Measurements from ENCODE around the gene SCGB1D2. TPM values are rescaled to one million over a fixed set of nuclear protein-coding genes. Genes with fewer than 3 reads are reported as not detected.
A peak's percentile ranks its signal among the peaks of the same experiment; 100 is the strongest.

SCGB1D2 gene
- total RNA-seq, 3 donors from 2014 or later: 476 to 485 TPM; not detected in 1

GRCh38 chr11:62256281-62256680, 14.2 kb downstream of the SCGB1D2 start:
- Histone ChIP-seq H3K36me3 (no peaks in the 10 kb centered on the region), H3K4me3 (no peak overlapping the region), H3K27me3 (no peaks in the 10 kb centered on the region), H3K4me1 (no peaks in the 10 kb centered on the region), H3K9me3 (peaks cover 12 to 26% of the 10 kb centered on the region in 2 donors), H3K27ac (no peak overlapping the region)
- DNase-seq (ENCODE audit: low spot score in 2 of 2): no peak
- TF ChIP-seq POLR2AphosphoS5 (IDR thresholded peaks at IDR 0.05) (no peak), POLR2A (IDR thresholded peaks at IDR 0.05) (no peak)
- TF ChIP-seq, protein P1, sequence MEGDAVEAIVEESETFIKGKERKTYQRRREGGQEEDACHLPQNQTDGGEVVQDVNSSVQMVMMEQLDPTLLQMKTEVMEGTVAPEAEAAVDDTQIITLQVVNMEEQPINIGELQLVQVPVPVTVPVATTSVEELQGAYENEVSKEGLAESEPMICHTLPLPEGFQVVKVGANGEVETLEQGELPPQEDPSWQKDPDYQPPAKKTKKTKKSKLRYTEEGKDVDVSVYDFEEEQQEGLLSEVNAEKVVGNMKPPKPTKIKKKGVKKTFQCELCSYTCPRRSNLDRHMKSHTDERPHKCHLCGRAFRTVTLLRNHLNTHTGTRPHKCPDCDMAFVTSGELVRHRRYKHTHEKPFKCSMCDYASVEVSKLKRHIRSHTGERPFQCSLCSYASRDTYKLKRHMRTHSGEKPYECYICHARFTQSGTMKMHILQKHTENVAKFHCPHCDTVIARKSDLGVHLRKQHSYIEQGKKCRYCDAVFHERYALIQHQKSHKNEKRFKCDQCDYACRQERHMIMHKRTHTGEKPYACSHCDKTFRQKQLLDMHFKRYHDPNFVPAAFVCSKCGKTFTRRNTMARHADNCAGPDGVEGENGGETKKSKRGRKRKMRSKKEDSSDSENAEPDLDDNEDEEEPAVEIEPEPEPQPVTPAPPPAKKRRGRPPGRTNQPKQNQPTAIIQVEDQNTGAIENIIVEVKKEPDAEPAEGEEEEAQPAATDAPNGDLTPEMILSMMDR (IDR thresholded peaks at IDR 0.05): no peak
- intact Hi-C loops (cut with DNase I; ENCODE audit: low total_unique reads): no loop called here

GRCh38 chr11:62260261-62260953, 18.4 kb downstream of the SCGB1D2 start:
- H3K27ac ChIP-seq: peak overlapping the region; percentile 53 to 64
- intact Hi-C loops (cut with DNase I; ENCODE audit: low total_unique reads): no loop called here

DNA sequence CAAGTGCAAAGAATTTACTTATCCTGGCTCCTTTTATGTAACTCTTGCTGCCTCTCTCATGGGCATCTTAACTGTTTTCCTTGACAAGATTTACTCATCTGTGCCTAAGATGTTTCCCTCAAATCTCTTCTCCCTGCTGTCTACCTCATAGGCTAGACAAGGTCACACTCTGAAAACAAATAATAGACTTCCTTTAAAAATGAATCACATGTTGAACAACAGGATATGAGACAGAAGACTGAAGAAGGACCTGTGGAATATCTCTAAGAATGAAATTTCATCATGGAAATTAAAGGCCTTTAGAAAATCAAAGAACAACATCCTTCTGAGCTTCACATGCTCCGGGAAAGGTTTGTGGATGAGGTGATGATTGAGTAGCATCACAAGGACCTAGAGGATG, 22.0 kb downstream of the SCGB1D2 start:
- TF ChIP-seq, protein P1 (IDR thresholded peaks at IDR 0.05): no peak
- TF ChIP-seq POLR2AphosphoS5 (IDR thresholded peaks at IDR 0.05): no peak
- no peak for TF ChIP-seq POLR2A (IDR thresholded peaks at IDR 0.05)
- Histone ChIP-seq H3K9me3 (no peaks in the 10 kb centered on the region), H3K27ac (peak overlapping the region; percentile 68 to 80), H3K4me1 (no peaks in the 10 kb centered on the region), H3K36me3 (no peaks in the 10 kb centered on the region), H3K27me3 (no peaks in the 10 kb centered on the region), H3K4me3 (no peak overlapping the region)
- DNase-seq (ENCODE audit: low spot score in 2 of 2): no peak
- intact Hi-C loops (cut with DNase I; ENCODE audit: low total_unique reads): no loop called here

More at GRCh38 chr11:62260261-62260953, 18.4 kb downstream of the SCGB1D2 start:
- TF ChIP-seq POLR2A (IDR thresholded peaks at IDR 0.05): no peak
- no peak for TF ChIP-seq POLR2AphosphoS5 (IDR thresholded peaks at IDR 0.05)
- TF ChIP-seq, protein P1 (IDR thresholded peaks at IDR 0.05): no peak
- H3K4me1 ChIP-seq: no peaks in the 10 kb centered on the region
- H3K27me3 ChIP-seq: no peaks in the 10 kb centered on the region
- H3K9me3 ChIP-seq: no peaks in the 10 kb centered on the region
- H3K4me3 ChIP-seq: peak overlapping the region in 2 of 3 donors; percentile 3 to 16
- H3K36me3 ChIP-seq: no peaks in the 10 kb centered on the region
- no peak for DNase-seq (ENCODE audit: low spot score in 2 of 2)

- H3K4me1 ChIP-seq: no peaks in the 10 kb centered on the region
- H3K4me3 ChIP-seq: no peak overlapping the region
- intact Hi-C loops (cut with DNase I; ENCODE audit: low total_unique reads): no loop called here
- DNase-seq (ENCODE audit: low spot score in 2 of 2): no peak
- H3K36me3 ChIP-seq: no peaks in the 10 kb centered on the region
- H3K9me3 ChIP-seq: no peaks in the 10 kb centered on the region
- H3K27me3 ChIP-seq: no peaks in the 10 kb centered on the region
- TF ChIP-seq, protein P1 (IDR thresholded peaks at IDR 0.05): no peak
- TF ChIP-seq POLR2A (IDR thresholded peaks at IDR 0.05) (no peak), POLR2AphosphoS5 (IDR thresholded peaks at IDR 0.05) (no peak)
- peak overlapping the region; percentile 51 to 68 for H3K27ac ChIP-seq
Observed at GRCh38 chr11:62266558-62266957, 24.5 kb downstream of the SCGB1D2 start.

DNA sequence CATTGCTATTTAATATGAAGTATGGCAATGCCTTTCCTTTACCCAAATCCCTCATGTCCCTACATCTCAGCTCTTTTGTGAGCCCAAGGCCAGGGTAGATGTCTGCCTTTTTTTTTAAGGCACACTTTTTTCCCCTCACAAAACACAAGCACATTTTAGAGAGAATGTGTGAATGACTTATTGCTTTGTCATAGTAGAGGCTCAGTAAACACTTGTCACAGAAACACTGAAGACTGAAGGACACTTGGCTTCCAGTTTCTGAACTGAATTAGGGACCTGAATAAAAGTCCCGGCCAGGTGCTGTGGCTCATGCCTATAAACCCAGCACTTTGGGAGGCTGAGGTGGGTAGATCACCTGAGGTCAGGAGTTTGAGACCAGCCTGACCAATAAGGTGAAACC, 25.0 kb downstream of the SCGB1D2 start:
- Histone ChIP-seq H3K4me3 (no peak overlapping the region), H3K4me1 (no peaks in the 10 kb centered on the region), H3K27ac (peak overlapping the region; percentile 51 to 68), H3K27me3 (no peaks in the 10 kb centered on the region), H3K9me3 (no peaks in the 10 kb centered on the region), H3K36me3 (no peaks in the 10 kb centered on the region)
- TF ChIP-seq, protein P1 (IDR thresholded peaks at IDR 0.05): no peak
- TF ChIP-seq POLR2A (IDR thresholded peaks at IDR 0.05): no peak
- intact Hi-C loops (cut with DNase I; ENCODE audit: low total_unique reads): no loop called here
- DNase-seq (ENCODE audit: low spot score in 2 of 2): no peak
